Thyroid gland (tissue), 4 donors: ENCODE results near the gene PRSS27. TPM values are rescaled to one million over a fixed set of nuclear protein-coding genes. Genes with fewer than 3 reads are reported as not detected.
A peak's percentile ranks its signal among the peaks of the same experiment; 100 is the strongest.

ENCODE experiments used
- DNase-seq, 2 donors: peaks; one replicate each; pipeline ENCODE4 v3.0.0-alpha.2; 2019
- H3K27ac ChIP-seq, 3 donors: fragments of 200-600 bp; sonication (generic); 1 replicate in 2 of 3; 2 replicates in 1 of 3; pipeline ENCODE4 v1.5.1; 2016 to 2019; ENCODE audit warnings: mild to moderate bottlenecking in 1 of 3, moderate library complexity in 1 of 3
- H3K27me3 ChIP-seq: fragments of 200-600 bp; sonication (generic); one replicate; pipeline ENCODE4 v1.5.1; 2019
- H3K36me3 ChIP-seq, 2 donors: fragments of 200-600 bp; sonication (generic); one replicate each; pipeline ENCODE4 v1.5.1; 2016 to 2019
- H3K4me1 ChIP-seq, 2 donors: fragments of 200-600 bp; sonication (generic); one replicate each; pipeline ENCODE4 v1.5.1; 2017 to 2019
- H3K4me3 ChIP-seq, 3 donors: fragments of 200-600 bp; sonication (generic); replicated peaks in 1 of 3; 1 replicate in 2 of 3; 2 replicates in 1 of 3; pipeline ENCODE4 v1.5.1; 2016; ENCODE audit warnings: mild to moderate bottlenecking in 1 of 3
- H3K9me3 ChIP-seq: fragments of 200-600 bp; sonication (generic); one replicate; pipeline ENCODE4 v1.5.1; 2017
- CTCF ChIP-seq, 6 experiments: fragments of 200-600 bp in 3 of 6; fragments of 450-650 bp in 3 of 6; sonication (generic) in 3 of 6; IDR thresholded peaks; one replicate each; pipeline ENCODE4 v1.5.1; 2016 to 2019; ENCODE audit warnings: antibody characterized with exemption in 6 of 6, mild to moderate bottlenecking in 2 of 6, inconsistent platforms in 1 of 6, moderate library complexity in 1 of 6
- POLR2A ChIP-seq, 2 donors: fragments of 450-650 bp; IDR thresholded peaks; one replicate each; pipeline ENCODE4 v1.6.1; 2017; ENCODE audit warnings: antibody characterized with exemption in 2 of 2, mild to moderate bottlenecking in 2 of 2, moderate library complexity in 1 of 2
- whole genome bisulfite sequencing, 2 donors: methylation state at CpG; one replicate each; pipeline ENCODE4 v1.1.5; 2017; 5-methylcytosine and 5-hydroxymethylcytosine counted together
- intact Hi-C: fragments of 100-400 bp; cut with DNase I; formaldehyde crosslinking; loops from one replicate; pipeline ENCODE4 v1.15.1; 2023
- total RNA-seq, 4 donors: library from RNA; depleted of rRNA; stranded (reverse); fragments of >200 nt; gene quantifications; one replicate each; pipeline ENCODE4 v1.2.3, GENCODE V29; 2016

The PRSS27 gene
- total RNA-seq, 4 donors from 2014 or later: 1.1 to 1.5 (median 1.1) TPM; not detected in 1

GRCh38 chr16:2757344-2757743 is 37.3 kb upstream of the PRSS27 start:
- no peaks in the 10 kb centered on the region for H3K9me3 ChIP-seq
- peaks cover 50 to 53% of the 10 kb centered on the region in 2 donors for H3K36me3 ChIP-seq
- no peaks in the 10 kb centered on the region for H3K27me3 ChIP-seq
- WGBS, 2 donors: 83 to 87% methylated on average over 11 of the region's 11 CpGs
- intact Hi-C loops: no loop called here
- TF ChIP-seq POLR2A (IDR thresholded peaks at IDR 0.05) (no peak), CTCF (IDR thresholded peaks at IDR 0.05) (no peak)
- peaks cover 25 to 30% of the 10 kb centered on the region in 2 donors for H3K4me1 ChIP-seq
- no peak overlapping the region for H3K4me3 ChIP-seq
- no peak overlapping the region for H3K27ac ChIP-seq
- DNase-seq: no peak

- 89 to 93% methylated on average over 30 of the region's 30 CpGs for WGBS, 2 donors
Measured at GRCh38 chr16:2756288-2757015, 36.4 kb upstream of the PRSS27 start.

GRCh38 chr16:2755158-2755557 is 35.1 kb upstream of the PRSS27 start:
- no peak overlapping the region for H3K27ac ChIP-seq
- intact Hi-C loops: no loop called here
- WGBS, 2 donors: 27 to 31% methylated on average over 3 of the region's 3 CpGs
- DNase-seq: no peak
- H3K9me3 ChIP-seq: no peaks in the 10 kb centered on the region
- H3K27me3 ChIP-seq: no peaks in the 10 kb centered on the region
- TF ChIP-seq CTCF (IDR thresholded peaks at IDR 0.05) (no peak), POLR2A (IDR thresholded peaks at IDR 0.05) (no peak)
- peaks cover 35 to 40% of the 10 kb centered on the region in 2 donors for H3K4me1 ChIP-seq
- peaks cover 29 to 32% of the 10 kb centered on the region in 2 donors for H3K36me3 ChIP-seq
- peak overlapping the region in 1 of 3 donors; percentile 0 for H3K4me3 ChIP-seq

More at GRCh38 chr16:2756288-2757015, 36.4 kb upstream of the PRSS27 start:
- H3K9me3 ChIP-seq: no peaks in the 10 kb centered on the region
- H3K27me3 ChIP-seq: no peaks in the 10 kb centered on the region
- peaks cover 41 to 44% of the 10 kb centered on the region in 2 donors for H3K36me3 ChIP-seq
- peaks cover 31 to 36% of the 10 kb centered on the region in 2 donors for H3K4me1 ChIP-seq
- H3K27ac ChIP-seq: no peak overlapping the region
- intact Hi-C loops: no loop called here
- DNase-seq: no peak
- TF ChIP-seq CTCF (IDR thresholded peaks at IDR 0.05) (no peak), POLR2A (IDR thresholded peaks at IDR 0.05) (no peak)
- H3K4me3 ChIP-seq: no peak overlapping the region

- DNase-seq: peak; percentile 32 to 65
- TF ChIP-seq CTCF (IDR thresholded peaks at IDR 0.05) (no peak), POLR2A (IDR thresholded peaks at IDR 0.05) (no peak)
- Histone ChIP-seq H3K4me1 (peaks cover 35 to 40% of the 10 kb centered on the region in 2 donors), H3K4me3 (peak overlapping the region; percentile 83 to 88 (median 88)), H3K36me3 (peaks cover 14 to 17% of the 10 kb centered on the region in 2 donors), H3K27me3 (no peaks in the 10 kb centered on the region), H3K27ac (peak overlapping the region in 2 of 3 donors; percentile 98 to 99), H3K9me3 (no peaks in the 10 kb centered on the region)
- 0 to 1% methylated on average over 7 of the region's 7 CpGs for WGBS, 2 donors
- intact Hi-C loops: no loop called here
Measured at GRCh38 chr16:2753733-2754020, 33.7 kb upstream of the PRSS27 start.
